ENCODE results near the gene RNF151.

The RNF151 gene

DNA sequence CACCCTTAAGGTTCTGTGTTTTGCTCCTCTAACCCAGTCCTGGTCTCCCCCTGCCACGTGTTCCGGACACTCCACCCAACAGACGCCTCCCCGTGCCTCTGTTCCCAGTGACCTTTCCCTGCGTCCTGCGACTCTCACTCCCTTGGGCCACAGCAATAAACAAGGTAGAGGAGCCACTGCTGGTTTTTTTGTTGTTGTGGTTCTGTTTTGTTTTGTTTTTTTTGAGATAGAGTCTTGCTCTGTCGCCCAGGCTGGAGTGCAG, 49.2 kb downstream of the RNF151 start:
- TF ChIP-seq, protein P1, sequence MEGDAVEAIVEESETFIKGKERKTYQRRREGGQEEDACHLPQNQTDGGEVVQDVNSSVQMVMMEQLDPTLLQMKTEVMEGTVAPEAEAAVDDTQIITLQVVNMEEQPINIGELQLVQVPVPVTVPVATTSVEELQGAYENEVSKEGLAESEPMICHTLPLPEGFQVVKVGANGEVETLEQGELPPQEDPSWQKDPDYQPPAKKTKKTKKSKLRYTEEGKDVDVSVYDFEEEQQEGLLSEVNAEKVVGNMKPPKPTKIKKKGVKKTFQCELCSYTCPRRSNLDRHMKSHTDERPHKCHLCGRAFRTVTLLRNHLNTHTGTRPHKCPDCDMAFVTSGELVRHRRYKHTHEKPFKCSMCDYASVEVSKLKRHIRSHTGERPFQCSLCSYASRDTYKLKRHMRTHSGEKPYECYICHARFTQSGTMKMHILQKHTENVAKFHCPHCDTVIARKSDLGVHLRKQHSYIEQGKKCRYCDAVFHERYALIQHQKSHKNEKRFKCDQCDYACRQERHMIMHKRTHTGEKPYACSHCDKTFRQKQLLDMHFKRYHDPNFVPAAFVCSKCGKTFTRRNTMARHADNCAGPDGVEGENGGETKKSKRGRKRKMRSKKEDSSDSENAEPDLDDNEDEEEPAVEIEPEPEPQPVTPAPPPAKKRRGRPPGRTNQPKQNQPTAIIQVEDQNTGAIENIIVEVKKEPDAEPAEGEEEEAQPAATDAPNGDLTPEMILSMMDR (IDR thresholded peaks at IDR 0.05), result no peak
- no peak for DNase-seq
- no peak overlapping the region for H3K27ac Mint-ChIP-seq

DNA sequence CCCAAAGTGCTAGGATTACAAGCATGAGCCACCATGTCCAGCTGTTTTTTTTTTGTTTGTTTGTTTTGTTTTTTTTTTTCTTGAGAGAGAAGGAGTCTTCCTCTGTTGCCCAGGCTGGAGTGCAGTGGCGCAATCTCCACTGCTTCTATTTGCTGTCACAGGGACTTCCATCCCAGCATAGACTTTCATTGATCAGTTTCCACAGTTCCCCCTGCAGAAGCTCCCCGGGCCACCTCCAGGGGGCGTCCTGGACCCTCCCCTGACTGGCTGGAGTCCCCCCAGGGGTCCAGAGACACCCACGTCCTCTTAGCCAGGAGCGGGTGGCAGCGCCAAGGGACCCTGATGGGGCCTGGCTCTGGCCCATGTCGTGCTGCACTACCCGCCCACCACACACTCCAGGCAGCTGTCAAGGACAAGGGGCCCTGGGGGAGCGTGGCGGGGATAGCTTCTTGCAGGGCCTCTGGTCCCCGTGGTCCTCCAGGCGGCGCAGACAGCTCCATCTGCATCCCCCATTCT, 49.8 kb downstream of the RNF151 start:
- no peaks in the 10 kb centered on the region for H3K9me3 Mint-ChIP-seq
- peaks cover 9% of the 10 kb centered on the region for H3K4me1 Mint-ChIP-seq
- peaks cover 28% of the 10 kb centered on the region for H3K27me3 Mint-ChIP-seq (ENCODE audit: low read depth, poor library complexity)
- H3K27ac Mint-ChIP-seq, result no peak overlapping the region
- TF ChIP-seq, protein P1 (IDR thresholded peaks at IDR 0.05), result peak; percentile 49
- DNase-seq, result peak; percentile 49
- no peak overlapping the region for H3K4me3 Mint-ChIP-seq
- no peaks in the 10 kb centered on the region for H3K36me3 Mint-ChIP-seq (ENCODE audit: low read depth)

More for the DNA sequence above, 49.2 kb downstream of the RNF151 start:
- peaks cover 9% of the 10 kb centered on the region for H3K4me1 Mint-ChIP-seq
- no peaks in the 10 kb centered on the region for H3K9me3 Mint-ChIP-seq
- H3K4me3 Mint-ChIP-seq, result no peak overlapping the region
- no peaks in the 10 kb centered on the region for H3K36me3 Mint-ChIP-seq (ENCODE audit: low read depth)
- peaks cover 22% of the 10 kb centered on the region for H3K27me3 Mint-ChIP-seq (ENCODE audit: low read depth, poor library complexity)
